Suprapubic skin (tissue), 4 donors: ENCODE results near the gene FAF2. TPM values are rescaled to one million over a fixed set of nuclear protein-coding genes. Genes with fewer than 3 reads are reported as not detected.
"Not testable (repeated sequence)": the region's sequence is repeated elsewhere in the genome, so short reads cannot be mapped to it uniquely, and the experiment has no call there.

Source experiments
- DNase-seq, 2 donors: peaks; one replicate each; pipeline ENCODE4 v3.0.0-alpha.2; 2019; ENCODE audit warnings: low spot score in 2 of 2
- H3K27ac ChIP-seq: fragments of 200-600 bp; sonication (generic); one replicate; pipeline ENCODE4 v1.5.1; 2019
- H3K27me3 ChIP-seq: fragments of 200-600 bp; sonication (generic); one replicate; pipeline ENCODE4 v1.5.1; 2019
- H3K36me3 ChIP-seq: fragments of 200-600 bp; sonication (generic); one replicate; pipeline ENCODE4 v1.5.1; 2019
- H3K4me1 ChIP-seq: fragments of 200-600 bp; sonication (generic); one replicate; pipeline ENCODE4 v1.5.1; 2019
- H3K4me3 ChIP-seq: fragments of 200-600 bp; sonication (generic); one replicate; pipeline ENCODE4 v1.5.1; 2019; ENCODE audit warnings: mild to moderate bottlenecking
- H3K9me3 ChIP-seq: fragments of 200-600 bp; sonication (generic); one replicate; pipeline ENCODE4 v1.5.1; 2019
- EP300 ChIP-seq: sonication (generic); formaldehyde crosslinking; IDR thresholded peaks from one replicate; pipeline ENCODE4 v1.6.1; 2017; ENCODE audit warnings: antibody characterized with exemption
- POLR2A ChIP-seq, 2 donors: fragments of 450-650 bp; IDR thresholded peaks; one replicate each; pipeline ENCODE4 v1.6.1; 2017; ENCODE audit warnings: antibody characterized with exemption in 2 of 2, mild to moderate bottlenecking in 2 of 2, moderate library complexity in 2 of 2
- POLR2AphosphoS5 ChIP-seq, 3 donors: sonication (generic); formaldehyde crosslinking; IDR thresholded peaks; one replicate each; pipeline ENCODE4 v1.6.1; 2017; ENCODE audit warnings: antibody characterized with exemption in 3 of 3
- WGBS: methylation state at CpG from one replicate; pipeline ENCODE4 v1.1.5; 2018; 5-methylcytosine and 5-hydroxymethylcytosine counted together
- total RNA-seq, 4 donors: library from RNA; depleted of rRNA; stranded (reverse); fragments of >200 nt; gene quantifications; one replicate each; pipeline ENCODE4 v1.1.0, GENCODE V29; 2016
- TF ChIP-seq, protein P1 (sequence below), 2 donors: fragments of 200-600 bp in 1 of 2; fragments of 450-650 bp in 1 of 2; sonication (generic) in 1 of 2; IDR thresholded peaks; one replicate each; pipeline ENCODE4 v1.5.1; 2016 to 2019; ENCODE audit warnings: antibody characterized with exemption in 2 of 2, mild to moderate bottlenecking in 1 of 2, moderate library complexity in 1 of 2

Gene FAF2
- total RNA-seq, 4 donors from 2014 or later, result 28.8 to 41.9 (median 37.1) TPM

DNA sequence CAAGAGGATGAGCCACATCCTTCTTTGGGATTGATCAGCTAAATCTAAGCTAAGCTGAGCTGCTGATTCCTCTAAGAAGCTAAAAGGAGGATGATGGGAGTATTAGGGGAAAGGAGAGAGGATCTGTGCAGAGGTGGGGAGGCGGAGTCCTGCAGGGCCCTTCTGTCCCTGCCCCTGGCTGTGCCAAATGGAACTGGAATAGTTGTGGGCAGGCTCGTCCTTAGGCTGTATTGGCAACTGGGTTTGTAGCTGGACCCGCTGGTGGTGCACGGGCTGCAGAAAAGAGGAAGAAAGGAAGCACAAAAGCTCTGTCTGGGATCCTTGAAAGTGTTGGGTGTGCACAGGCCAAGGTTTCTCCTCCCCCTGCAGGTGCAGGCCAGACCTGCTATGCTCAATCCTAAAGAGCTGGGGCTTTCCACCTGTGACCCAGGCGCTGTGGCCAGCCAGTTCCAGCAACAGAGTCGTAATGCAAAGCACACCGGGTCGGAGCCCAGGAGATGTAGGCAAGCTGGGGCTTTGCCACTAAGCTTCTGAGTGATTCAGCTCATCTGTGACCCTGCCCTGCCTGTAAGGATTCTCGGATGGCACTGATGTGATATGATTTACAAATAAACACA lies 41.6 kb upstream of the FAF2 start:
- H3K27me3 ChIP-seq, result no peaks in the 10 kb centered on the region
- peaks cover 46% of the 10 kb centered on the region for H3K36me3 ChIP-seq
- WGBS, result 58% methylated on average over 9 of the region's 9 CpGs
- no peaks in the 10 kb centered on the region for H3K9me3 ChIP-seq
- H3K27ac ChIP-seq, result peak overlapping the region; percentile 51
- H3K4me3 ChIP-seq, result no peak overlapping the region
- TF ChIP-seq, protein P1, sequence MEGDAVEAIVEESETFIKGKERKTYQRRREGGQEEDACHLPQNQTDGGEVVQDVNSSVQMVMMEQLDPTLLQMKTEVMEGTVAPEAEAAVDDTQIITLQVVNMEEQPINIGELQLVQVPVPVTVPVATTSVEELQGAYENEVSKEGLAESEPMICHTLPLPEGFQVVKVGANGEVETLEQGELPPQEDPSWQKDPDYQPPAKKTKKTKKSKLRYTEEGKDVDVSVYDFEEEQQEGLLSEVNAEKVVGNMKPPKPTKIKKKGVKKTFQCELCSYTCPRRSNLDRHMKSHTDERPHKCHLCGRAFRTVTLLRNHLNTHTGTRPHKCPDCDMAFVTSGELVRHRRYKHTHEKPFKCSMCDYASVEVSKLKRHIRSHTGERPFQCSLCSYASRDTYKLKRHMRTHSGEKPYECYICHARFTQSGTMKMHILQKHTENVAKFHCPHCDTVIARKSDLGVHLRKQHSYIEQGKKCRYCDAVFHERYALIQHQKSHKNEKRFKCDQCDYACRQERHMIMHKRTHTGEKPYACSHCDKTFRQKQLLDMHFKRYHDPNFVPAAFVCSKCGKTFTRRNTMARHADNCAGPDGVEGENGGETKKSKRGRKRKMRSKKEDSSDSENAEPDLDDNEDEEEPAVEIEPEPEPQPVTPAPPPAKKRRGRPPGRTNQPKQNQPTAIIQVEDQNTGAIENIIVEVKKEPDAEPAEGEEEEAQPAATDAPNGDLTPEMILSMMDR (IDR thresholded peaks at IDR 0.05), result no peak
- TF ChIP-seq POLR2AphosphoS5 (IDR thresholded peaks at IDR 0.05) (no peak), POLR2A (IDR thresholded peaks at IDR 0.05) (no peak), EP300 (no peak)
- DNase-seq, result peak in 1 of 2 donors; percentile 69
- peaks cover 77% of the 10 kb centered on the region for H3K4me1 ChIP-seq

DNA sequence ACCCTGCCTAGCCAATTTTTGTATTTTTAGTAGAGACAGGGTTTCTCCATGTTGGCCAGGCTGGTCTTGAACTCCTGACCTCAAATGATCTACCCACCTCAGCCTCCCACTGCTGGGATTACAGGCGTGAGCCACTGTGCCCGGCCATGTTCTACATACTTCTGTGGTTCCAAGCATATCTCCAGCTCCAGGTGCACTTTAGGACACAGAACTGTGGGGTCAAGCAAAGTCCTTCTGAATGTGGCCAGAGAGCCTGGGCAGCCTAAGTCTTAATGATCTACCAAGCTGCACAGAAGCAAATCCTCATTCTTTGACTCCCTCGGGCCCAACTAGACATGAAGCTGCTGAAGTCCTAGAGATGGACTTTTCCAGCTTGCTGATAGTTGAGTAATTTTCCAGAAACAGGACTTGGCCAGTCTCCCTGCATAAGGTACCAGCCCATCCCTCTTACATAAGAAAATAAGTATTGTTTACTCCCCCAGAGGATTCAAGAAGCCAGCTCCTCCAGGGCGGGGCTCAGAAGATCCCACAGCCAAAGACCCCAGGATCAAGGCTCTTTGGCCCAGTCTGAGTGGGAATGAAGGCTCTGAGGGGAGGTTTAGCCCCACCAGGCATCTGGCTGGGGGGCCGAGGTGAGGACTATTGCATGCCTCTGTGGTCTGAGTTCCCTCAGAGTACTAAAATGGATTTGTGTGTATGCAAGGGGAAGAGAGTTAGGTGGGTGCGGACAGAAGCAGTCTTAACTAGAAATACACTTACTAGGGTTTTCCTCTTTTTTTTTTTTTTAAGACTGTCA lies 40.5 kb upstream of the FAF2 start:
- 60% methylated on average over 4 of the region's 6 CpGs for WGBS
- Histone ChIP-seq H3K27me3 (no peaks in the 10 kb centered on the region), H3K4me3 (no peak overlapping the region), H3K9me3 (no peaks in the 10 kb centered on the region), H3K27ac (peak overlapping the region; percentile 51), H3K36me3 (peaks cover 46% of the 10 kb centered on the region), H3K4me1 (peaks cover 76% of the 10 kb centered on the region)
- TF ChIP-seq EP300, result no peak
- TF ChIP-seq POLR2AphosphoS5 (IDR thresholded peaks at IDR 0.05), result no peak
- TF ChIP-seq, protein P1 (IDR thresholded peaks at IDR 0.05), result no peak
- DNase-seq, result peak in 1 of 2 donors; percentile 73

DNA sequence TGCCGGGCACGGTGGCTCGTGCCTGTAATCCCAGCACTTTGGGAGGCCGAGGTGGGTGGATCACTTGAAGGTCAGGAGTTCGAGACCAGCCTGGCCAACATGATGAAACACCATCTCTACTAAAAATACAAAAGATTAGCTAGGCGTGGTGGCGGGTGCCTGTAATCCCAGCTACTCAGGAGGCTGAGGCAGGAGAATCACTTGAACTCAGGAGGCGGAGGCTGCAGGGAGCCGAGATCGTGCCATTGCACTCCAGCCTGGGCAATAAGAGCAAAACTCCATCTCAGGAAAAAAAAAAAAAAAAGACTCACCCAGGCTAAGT lies 40.0 kb upstream of the FAF2 start:
- peak in 1 of 2 donors; percentile 50 for DNase-seq
- H3K36me3 ChIP-seq, result peaks cover 46% of the 10 kb centered on the region
- not testable (repeated sequence) for H3K27me3 ChIP-seq, H3K9me3 ChIP-seq, H3K4me3 ChIP-seq
- peaks cover 76% of the 10 kb centered on the region for H3K4me1 ChIP-seq
- 76% methylated on average over 10 of the region's 10 CpGs for WGBS
- peak overlapping the region; percentile 51 for H3K27ac ChIP-seq

DNA sequence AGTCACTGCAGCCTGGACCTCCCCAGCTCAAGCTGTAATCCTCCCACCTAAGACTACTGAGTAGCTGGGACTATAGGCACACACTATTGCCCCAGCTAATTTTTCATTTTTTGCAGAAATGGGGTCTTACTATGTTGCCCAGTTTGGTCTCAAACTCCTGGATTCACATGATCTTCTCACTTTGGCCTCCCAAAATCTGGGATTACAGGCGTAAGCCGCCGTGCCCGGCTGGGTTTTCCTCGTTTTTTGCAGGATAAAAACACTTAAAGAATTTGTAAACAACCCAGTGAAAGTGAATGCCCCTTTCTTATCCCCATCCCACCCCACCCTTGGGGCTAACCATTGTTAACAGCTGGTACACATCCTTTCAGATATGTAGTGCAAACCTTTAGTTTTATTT lies 39.6 kb upstream of the FAF2 start:
- Histone ChIP-seq H3K27ac (peak overlapping the region; percentile 51), H3K36me3 (peaks cover 46% of the 10 kb centered on the region)
- WGBS, result 84% methylated on average over 5 of the region's 5 CpGs

DNA sequence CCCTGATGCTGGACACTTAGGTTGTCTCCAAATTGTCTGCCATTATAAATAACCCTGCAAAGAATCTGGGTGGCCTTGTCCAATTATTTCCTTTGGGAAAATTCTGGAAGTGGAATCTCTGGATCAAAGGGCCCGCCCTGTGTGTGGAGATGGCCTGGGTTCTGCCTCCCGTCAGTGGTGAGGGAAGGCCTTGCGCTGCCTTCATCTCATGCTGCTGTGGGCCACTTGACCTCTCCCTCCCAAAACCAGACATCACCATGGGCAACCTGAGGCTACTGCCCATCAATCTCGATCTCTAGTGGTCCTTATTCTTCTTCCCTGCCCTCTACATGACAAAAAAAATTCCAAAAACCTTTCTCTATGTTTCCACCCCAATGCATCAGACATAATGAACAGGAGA lies 38.4 kb upstream of the FAF2 start:
- Histone ChIP-seq H3K4me3 (no peak overlapping the region), H3K4me1 (peaks cover 84% of the 10 kb centered on the region), H3K27me3 (no peaks in the 10 kb centered on the region), H3K36me3 (peaks cover 40% of the 10 kb centered on the region), H3K27ac (peak overlapping the region; percentile 98), H3K9me3 (no peaks in the 10 kb centered on the region)
- peak in 1 of 2 donors; percentile 40 for DNase-seq
- 88% methylated on average over 3 of the region's 4 CpGs for WGBS
- TF ChIP-seq POLR2A (IDR thresholded peaks at IDR 0.05), result no peak
- TF ChIP-seq EP300, result no peak
- TF ChIP-seq, protein P1 (IDR thresholded peaks at IDR 0.05), result no peak

More for the DNA sequence above, 39.6 kb upstream of the FAF2 start:
- TF ChIP-seq EP300, result no peak
- TF ChIP-seq POLR2A (IDR thresholded peaks at IDR 0.05), result no peak
- no peak for TF ChIP-seq POLR2AphosphoS5 (IDR thresholded peaks at IDR 0.05)
- TF ChIP-seq, protein P1 (IDR thresholded peaks at IDR 0.05), result no peak
- peak in 1 of 2 donors; percentile 47 for DNase-seq
- H3K4me1 ChIP-seq, result peaks cover 76% of the 10 kb centered on the region
- H3K4me3 ChIP-seq, result no peak overlapping the region
- no peaks in the 10 kb centered on the region for H3K27me3 ChIP-seq
- H3K9me3 ChIP-seq, result no peaks in the 10 kb centered on the region
